Measurements from ENCODE around the gene MERTK.

DNA sequence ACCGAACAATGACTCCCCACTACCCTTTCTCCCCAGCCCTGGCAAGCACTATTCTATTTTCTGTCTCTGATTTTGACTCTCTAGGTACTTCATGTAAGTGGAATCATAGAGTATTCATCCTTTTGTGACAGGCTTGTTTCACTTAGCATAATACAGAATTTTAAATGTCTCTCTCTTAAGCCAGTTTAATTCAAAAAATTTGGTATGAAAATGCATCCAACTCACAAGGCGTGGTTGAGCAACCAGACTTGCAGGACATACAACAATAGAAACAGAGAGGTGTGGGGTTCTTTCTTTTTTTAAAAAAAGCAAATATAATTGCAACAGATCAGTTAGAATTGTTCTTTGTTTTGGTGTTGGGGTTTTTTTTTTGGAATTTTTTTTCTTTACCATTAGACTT, 109.1 kb downstream of the MERTK start:
- TF ChIP-seq, protein P1, sequence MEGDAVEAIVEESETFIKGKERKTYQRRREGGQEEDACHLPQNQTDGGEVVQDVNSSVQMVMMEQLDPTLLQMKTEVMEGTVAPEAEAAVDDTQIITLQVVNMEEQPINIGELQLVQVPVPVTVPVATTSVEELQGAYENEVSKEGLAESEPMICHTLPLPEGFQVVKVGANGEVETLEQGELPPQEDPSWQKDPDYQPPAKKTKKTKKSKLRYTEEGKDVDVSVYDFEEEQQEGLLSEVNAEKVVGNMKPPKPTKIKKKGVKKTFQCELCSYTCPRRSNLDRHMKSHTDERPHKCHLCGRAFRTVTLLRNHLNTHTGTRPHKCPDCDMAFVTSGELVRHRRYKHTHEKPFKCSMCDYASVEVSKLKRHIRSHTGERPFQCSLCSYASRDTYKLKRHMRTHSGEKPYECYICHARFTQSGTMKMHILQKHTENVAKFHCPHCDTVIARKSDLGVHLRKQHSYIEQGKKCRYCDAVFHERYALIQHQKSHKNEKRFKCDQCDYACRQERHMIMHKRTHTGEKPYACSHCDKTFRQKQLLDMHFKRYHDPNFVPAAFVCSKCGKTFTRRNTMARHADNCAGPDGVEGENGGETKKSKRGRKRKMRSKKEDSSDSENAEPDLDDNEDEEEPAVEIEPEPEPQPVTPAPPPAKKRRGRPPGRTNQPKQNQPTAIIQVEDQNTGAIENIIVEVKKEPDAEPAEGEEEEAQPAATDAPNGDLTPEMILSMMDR (conservative IDR thresholded peaks at IDR 0.05; ENCODE audit: low read depth, low read length) = no peak
- no peak for TF ChIP-seq EZH2phosphoT487 (IDR thresholded peaks at IDR 0.05; ENCODE audit: borderline replicate concordance, low read length)
- no peak for TF ChIP-seq EZH2 (IDR thresholded peaks at IDR 0.05; ENCODE audit: low read length, unreplicated experiment)
